ENCODE measurements around the gene CD96. TPM values are rescaled to one million over a fixed set of nuclear protein-coding genes. Genes with fewer than 3 reads are reported as not detected.

Gene CD96
- total RNA-seq, 1 experiment from 2014 or later = not detected

GRCh38 chr3:111700054-111700453 lies 158.1 kb downstream of the CD96 start:
- no peaks in the 10 kb centered on the region for H4K20me1 ChIP-seq (ENCODE audit: control insufficient read depth, insufficient read depth, insufficient read length)
- Mint-ChIP-seq H3K36me3 (ENCODE audit: insufficient read depth in 1 of 3, low read depth in 3 of 3) (no peaks in the 10 kb centered on the region), H3K4me3 (no peak overlapping the region), H3K27me3 (ENCODE audit: low read depth) (no peaks in the 10 kb centered on the region), H3K27ac (no peak overlapping the region), H3K4me1 (peaks cover 5 to 6% of the 10 kb centered on the region in 2 experiments), H3K9me3 (no peaks in the 10 kb centered on the region)
- no peak overlapping the region for H3K56ac ChIP-seq (ENCODE audit: insufficient read length, low read depth, low read length)
- no peak overlapping the region for H2BK20ac ChIP-seq (ENCODE audit: low read depth, low read length, poor library complexity, severe bottlenecking)
- H3K79me2 ChIP-seq (ENCODE audit: insufficient read depth, low read length) = 0 out of 2 replicates have a peak, but pooled peaks cover 2% of the 10 kb centered on the region
- no peak overlapping the region for H3K27ac ChIP-seq (ENCODE audit: insufficient read length, low read depth, low read length)
- no peak overlapping the region for H2BK15ac ChIP-seq (ENCODE audit: low read depth, low read length)
- no peaks in the 10 kb centered on the region; the same call in 1 of the 2 replicates for H3K4me1 ChIP-seq (ENCODE audit: insufficient read depth, low read length)
- H2BK12ac ChIP-seq (ENCODE audit: insufficient read length, low read depth, low read length) = no peak overlapping the region
- TF ChIP-seq CTCF (conservative IDR thresholded peaks at IDR 0.05) = no peak
- no peak overlapping the region for H3K14ac ChIP-seq (ENCODE audit: insufficient read depth, low read length)
- H4K8ac ChIP-seq (replicated peaks; ENCODE audit: insufficient read length, low read depth, low read length) = no peak overlapping the region
- no peak for DNase-seq
- H3K9me3 ChIP-seq (ENCODE audit: control insufficient read depth, low read depth, low read length) = no peaks in the 10 kb centered on the region
- no peak overlapping the region for H3K9ac ChIP-seq (ENCODE audit: extremely low read depth, insufficient read length, low read length)
- no peak overlapping the region for H3T11ph ChIP-seq (ENCODE audit: low read length)
- H4K5ac ChIP-seq (ENCODE audit: insufficient read length, low read depth, low read length) = no peak overlapping the region
- H3K27me3 ChIP-seq (ENCODE audit: insufficient read depth, low read length) = no peaks in the 10 kb centered on the region
- H3K4me2 ChIP-seq (ENCODE audit: insufficient read depth, insufficient read length, low read length) = no peak overlapping the region
- H2BK120ac ChIP-seq (ENCODE audit: low read depth, low read length, poor library complexity, severe bottlenecking) = no peak overlapping the region
- H2AFZ ChIP-seq (ENCODE audit: low read length) = no peak overlapping the region
- no peak overlapping the region for H3K18ac ChIP-seq (ENCODE audit: insufficient read length, low read depth, low read length)
- no peaks in the 10 kb centered on the region for H3K23me2 ChIP-seq (ENCODE audit: insufficient read length, low read depth, low read length, poor library complexity, severe bottlenecking)
- WGBS (ENCODE audit: extremely low coverage, insufficient read length, low lambda C conversion rate) = no CpG with 5 or more reads among the region's 3 CpGs
- no peak overlapping the region for H3K4ac ChIP-seq (ENCODE audit: low read depth, low read length)
- H2AK5ac ChIP-seq (ENCODE audit: insufficient read length, low read length) = no peak overlapping the region
- no peaks in the 10 kb centered on the region for H3K79me1 ChIP-seq (ENCODE audit: insufficient read depth, low read depth, low read length, poor library complexity, severe bottlenecking)
- H3K23ac ChIP-seq (ENCODE audit: insufficient read length, low read depth, low read length) = no peak overlapping the region
- no peak overlapping the region for H4K91ac ChIP-seq (ENCODE audit: insufficient read length, low read depth, low read length)
- no peak overlapping the region for H2BK5ac ChIP-seq (ENCODE audit: insufficient read length, low read length)
